ENCODE data around the gene NAPB. TPM values are rescaled to one million over a fixed set of nuclear protein-coding genes. Genes with fewer than 3 reads are reported as not detected.

NAPB gene
- total and polyA plus RNA-seq, 10 of the 15 experiments (the other 5 are each of a cell fraction or from before 2014, with no cell fraction given): 2.1 to 15.9 (median 7.2) TPM

GRCh38 chr20:23399568-23400241 lies 21.6 kb downstream of the NAPB start:
- Histone ChIP-seq H3K9ac (ENCODE audit: control insufficient read depth, insufficient read depth, low read length) (no peak overlapping the region), H3K4me1 (ENCODE audit: control insufficient read depth, insufficient read depth, low read length) (peaks cover 11% of the 10 kb centered on the region), H3K4me2 (ENCODE audit: control insufficient read depth, insufficient read depth) (peak overlapping the region; percentile 26), H3K9me3 (replicated peaks; ENCODE audit: control insufficient read depth, insufficient read depth, low read length) (no peaks in the 10 kb centered on the region), H4K20me1 (ENCODE audit: control insufficient read depth, insufficient read depth) (no peaks in the 10 kb centered on the region), H3K36me3 (ENCODE audit: control insufficient read depth in 2 of 2, insufficient read depth in 2 of 2, low read length in 1 of 2) (peaks cover 0 to 16% of the 10 kb centered on the region in 2 experiments), H3K79me2 (ENCODE audit: control insufficient read depth, insufficient read depth, low read length) (peaks cover 6% of the 10 kb centered on the region), H3K4me3 (no peak overlapping the region), H3K27me3 (replicated peaks in 1 of 2; ENCODE audit: control insufficient read depth in 2 of 2, insufficient read depth in 2 of 2, low read length in 1 of 2) (no peaks in the 10 kb centered on the region), H3K27ac (ENCODE audit: control insufficient read depth, insufficient read depth) (0 out of 2 replicates have a peak overlapping the region, but pooled peaks have one; percentile 28), H2AFZ (ENCODE audit: control insufficient read depth, low read depth, low read length) (no peak overlapping the region)
- intact Hi-C loops (cut with micrococcal nuclease; ENCODE audit: unreplicated experiment) (no loop called here), in situ Hi-C loops (cut with MboI) (no loop called here)
- no peak for FAIRE-seq
- CTCF ChIA-PET: no interaction called here
- no peak for DNase-seq (ENCODE audit: low read depth, low spot score)
- TF ChIP-seq NBN (IDR thresholded peaks at IDR 0.05) (no peak), BCL3 (IDR thresholded peaks at IDR 0.05; ENCODE audit: borderline replicate concordance, insufficient read depth, low read depth, low read length, poor library complexity, severe bottlenecking) (peak; percentile 19), RUNX3 (IDR thresholded peaks at IDR 0.05; ENCODE audit: low read length) (peak; percentile 57; the same call in 1 of the 2 replicates), POU2F2 (IDR thresholded peaks at IDR 0.05; ENCODE audit: borderline replicate concordance, low read depth, low read length) (peak; percentile 40; the same call in 1 of the 3 replicates), FOXM1 (IDR thresholded peaks at IDR 0.05; ENCODE audit: low read depth, low read length) (0 out of 2 replicates have a peak, but pooled peaks have one; percentile 27), IKZF1 (conservative IDR thresholded peaks at IDR 0.05) (no peak)
- peak; percentile 85 for ATAC-seq
- SMC1A ChIA-PET (ENCODE audit: uncharacterized antibody, unreplicated experiment): interaction anchor here (0.9 to 1.0 kb wide), 2 partner anchors 8 to 20 kb away, joined by 3 read pairs; no protein-coding TSS in a partner anchor
- no TSS peak for BruUV-seq (replicated peaks)
- WGBS (ENCODE audit: insufficient coverage, insufficient replicate concordance, low lambda C conversion rate, missing lambda C conversion rate): 30% methylated on average over 6 of the region's 6 CpGs
- RAD21 ChIA-PET (ENCODE audit: unreplicated experiment): no interaction called here
- POLR2A ChIA-PET: no interaction called here

Measured in GM12878 (cell line).